Measurements from ENCODE around the gene MRPL18.

The MRPL18 gene

GRCh38 chr6:159832946-159833345 lies 42.7 kb downstream of the MRPL18 start:
- Histone ChIP-seq H3K4me1 (ENCODE audit: control insufficient read depth, insufficient read depth, low read length) (peaks cover 26% of the 10 kb centered on the region), H3K9me3 (ENCODE audit: control insufficient read depth, low read length) (no peaks in the 10 kb centered on the region), H3K27me3 (replicated peaks; ENCODE audit: control insufficient read depth, insufficient read depth, low read length) (peaks cover 4% of the 10 kb centered on the region), H3K9ac (ENCODE audit: low read length) (no peak overlapping the region), H3K4me3 (ENCODE audit: low read length) (no peak overlapping the region), H3K36me3 (ENCODE audit: control insufficient read depth, insufficient read depth, low read length, severe bottlenecking) (no peaks in the 10 kb centered on the region)
- no peak for DNase-seq (ENCODE audit: low read depth)

GRCh38 chr6:159833556-159833955 lies 43.3 kb downstream of the MRPL18 start:
- peak; percentile 9 for DNase-seq (ENCODE audit: low read depth)
- H3K27me3 ChIP-seq (replicated peaks; ENCODE audit: control insufficient read depth, insufficient read depth, low read length): peaks cover 4% of the 10 kb centered on the region
- peaks cover 26% of the 10 kb centered on the region for H3K4me1 ChIP-seq (ENCODE audit: control insufficient read depth, insufficient read depth, low read length)
- no peak overlapping the region for H3K4me3 ChIP-seq (ENCODE audit: low read length)
- peak overlapping the region; percentile 1 for H3K9ac ChIP-seq (ENCODE audit: low read length)
- no peaks in the 10 kb centered on the region for H3K36me3 ChIP-seq (ENCODE audit: control insufficient read depth, insufficient read depth, low read length, severe bottlenecking)
- no peaks in the 10 kb centered on the region for H3K9me3 ChIP-seq (ENCODE audit: control insufficient read depth, low read length)

GRCh38 chr6:159833997-159834603 lies 43.8 kb downstream of the MRPL18 start:
- Histone ChIP-seq H3K9me3 (ENCODE audit: control insufficient read depth, low read length) (no peaks in the 10 kb centered on the region), H3K9ac (ENCODE audit: low read length) (peak overlapping the region; percentile 1), H3K27me3 (replicated peaks; ENCODE audit: control insufficient read depth, insufficient read depth, low read length) (peaks cover 4% of the 10 kb centered on the region), H3K4me3 (ENCODE audit: low read length) (no peak overlapping the region), H3K4me1 (ENCODE audit: control insufficient read depth, insufficient read depth, low read length) (peaks cover 26% of the 10 kb centered on the region), H3K36me3 (ENCODE audit: control insufficient read depth, insufficient read depth, low read length, severe bottlenecking) (no peaks in the 10 kb centered on the region)
- DNase-seq (ENCODE audit: low read depth): no peak

- Histone ChIP-seq H3K9ac (ENCODE audit: low read length) (peak overlapping the region; percentile 73), H3K27me3 (replicated peaks; ENCODE audit: control insufficient read depth, insufficient read depth, low read length) (no peaks in the 10 kb centered on the region), H3K4me1 (ENCODE audit: control insufficient read depth, insufficient read depth, low read length) (peaks cover 26% of the 10 kb centered on the region), H3K9me3 (ENCODE audit: control insufficient read depth, low read length) (no peaks in the 10 kb centered on the region), H3K4me3 (ENCODE audit: low read length) (peak overlapping the region; percentile 71), H3K36me3 (ENCODE audit: control insufficient read depth, insufficient read depth, low read length, severe bottlenecking) (no peaks in the 10 kb centered on the region)
- DNase-seq (ENCODE audit: low read depth): no peak
Measured at GRCh38 chr6:159836718-159837490, 46.6 kb downstream of the MRPL18 start.

GRCh38 chr6:159837511-159837910 lies 47.2 kb downstream of the MRPL18 start:
- H3K4me1 ChIP-seq (ENCODE audit: control insufficient read depth, insufficient read depth, low read length): peaks cover 26% of the 10 kb centered on the region
- no peaks in the 10 kb centered on the region for H3K36me3 ChIP-seq (ENCODE audit: control insufficient read depth, insufficient read depth, low read length, severe bottlenecking)
- H3K27me3 ChIP-seq (replicated peaks; ENCODE audit: control insufficient read depth, insufficient read depth, low read length): no peaks in the 10 kb centered on the region
- no peaks in the 10 kb centered on the region for H3K9me3 ChIP-seq (ENCODE audit: control insufficient read depth, low read length)
- H3K9ac ChIP-seq (ENCODE audit: low read length): no peak overlapping the region
- no peak for DNase-seq (ENCODE audit: low read depth)
- no peak overlapping the region for H3K4me3 ChIP-seq (ENCODE audit: low read length)

GRCh38 chr6:159838020-159838744 lies 47.9 kb downstream of the MRPL18 start:
- DNase-seq (ENCODE audit: low read depth): no peak
- H3K9ac ChIP-seq (ENCODE audit: low read length): no peak overlapping the region
- no peaks in the 10 kb centered on the region for H3K36me3 ChIP-seq (ENCODE audit: control insufficient read depth, insufficient read depth, low read length, severe bottlenecking)
- H3K27me3 ChIP-seq (replicated peaks; ENCODE audit: control insufficient read depth, insufficient read depth, low read length): no peaks in the 10 kb centered on the region
- H3K9me3 ChIP-seq (ENCODE audit: control insufficient read depth, low read length): no peaks in the 10 kb centered on the region
- H3K4me3 ChIP-seq (ENCODE audit: low read length): no peak overlapping the region
- H3K4me1 ChIP-seq (ENCODE audit: control insufficient read depth, insufficient read depth, low read length): peaks cover 24% of the 10 kb centered on the region

- Histone ChIP-seq H3K9ac (ENCODE audit: low read length) (no peak overlapping the region), H3K9me3 (ENCODE audit: control insufficient read depth, low read length) (no peaks in the 10 kb centered on the region), H3K27me3 (replicated peaks; ENCODE audit: control insufficient read depth, insufficient read depth, low read length) (no peaks in the 10 kb centered on the region), H3K4me3 (ENCODE audit: low read length) (no peak overlapping the region), H3K36me3 (ENCODE audit: control insufficient read depth, insufficient read depth, low read length, severe bottlenecking) (no peaks in the 10 kb centered on the region), H3K4me1 (ENCODE audit: control insufficient read depth, insufficient read depth, low read length) (peaks cover 3% of the 10 kb centered on the region)
- DNase-seq (ENCODE audit: low read depth): no peak
Measured at GRCh38 chr6:159842035-159842434, 51.8 kb downstream of the MRPL18 start.

GRCh38 chr6:159844737-159845645 lies 54.7 kb downstream of the MRPL18 start:
- Histone ChIP-seq H3K4me1 (ENCODE audit: control insufficient read depth, insufficient read depth, low read length) (no peaks in the 10 kb centered on the region), H3K36me3 (ENCODE audit: control insufficient read depth, insufficient read depth, low read length, severe bottlenecking) (no peaks in the 10 kb centered on the region), H3K27me3 (replicated peaks; ENCODE audit: control insufficient read depth, insufficient read depth, low read length) (no peaks in the 10 kb centered on the region), H3K9me3 (ENCODE audit: control insufficient read depth, low read length) (no peaks in the 10 kb centered on the region), H3K4me3 (ENCODE audit: low read length) (no peak overlapping the region), H3K9ac (ENCODE audit: low read length) (no peak overlapping the region)
- no peak for DNase-seq (ENCODE audit: low read depth)

Data from adipocyte (in vitro differentiated cells).